Measurements from ENCODE around the gene NFKBIZ. TPM values are rescaled to one million over a fixed set of nuclear protein-coding genes. Genes with fewer than 3 reads are reported as not detected.

NFKBIZ gene
- total and polyA plus RNA-seq, 2 donors (not counting 3 experiments of a cell fraction or from before 2014, with no cell fraction given) = 17.5 to 28.9 TPM

GRCh38 chr3:101806491-101806890, 42.8 kb upstream of the NFKBIZ start:
- FAIRE-seq (no peak), DNase-seq (ENCODE audit: low read depth, low spot score) (no peak)
- CTCF ChIA-PET = interaction anchor here (0.7 to 12.9 kb wide), 6 partner anchors 10 to 730 kb away, joined by 3 to 358 read pairs (median 64); no protein-coding TSS in a partner anchor
- no peaks in the 10 kb centered on the region for H3K9me1 ChIP-seq (replicated peaks; ENCODE audit: control insufficient read depth, extremely low read depth, insufficient read depth, low read length)
- H3K27ac ChIP-seq (ENCODE audit: insufficient read depth, low read depth, low read length) = no peak overlapping the region
- H3K4me2 ChIP-seq (ENCODE audit: insufficient read depth, low read length) = no peak overlapping the region
- POLR2A ChIA-PET = no interaction called here
- dilution Hi-C loops (cut with MboI; ENCODE audit: extremely low pct_ligation_motif_present, low sequenced_read_pairs) (no loop called here), intact Hi-C loops (cut with micrococcal nuclease) (loop anchor here (5.0 kb wide), 1 partner anchor 866 kb away; no protein-coding TSS in a partner anchor)
- peaks cover 0 to 2% of the 10 kb centered on the region in 2 experiments for H3K36me3 ChIP-seq (ENCODE audit: control insufficient read depth in 2 of 2, extremely low read depth in 1 of 2, insufficient read depth in 2 of 2, low read length in 2 of 2)
- no peaks in the 10 kb centered on the region for H3K27me3 ChIP-seq (ENCODE audit: control insufficient read depth in 2 of 2, insufficient read depth in 2 of 2, low read length in 2 of 2)
- peaks cover 14% of the 10 kb centered on the region for H3K4me1 ChIP-seq (ENCODE audit: control insufficient read depth, extremely low read depth, insufficient read depth, low read length)
- H3K4me3 ChIP-seq (replicated peaks in 1 of 3; ENCODE audit: insufficient read depth in 1 of 3, low read depth in 1 of 3, low read length in 3 of 3) = no peak overlapping the region
- no TSS peak for BruUV-seq (replicated peaks)
- no peaks in the 10 kb centered on the region for H3K9me3 ChIP-seq (replicated peaks; ENCODE audit: control insufficient read depth, insufficient read depth, low read length)
- TF ChIP-seq POLR2A (IDR thresholded peaks at IDR 0.05; ENCODE audit: low read depth, low read length) (no peak), POLR2AphosphoS5 (IDR thresholded peaks at IDR 0.05; ENCODE audit: insufficient read depth, low read depth, low read length) (no peak), FOS (IDR thresholded peaks at IDR 0.05; ENCODE audit: borderline replicate concordance, insufficient read depth, low read length) (no peak), CTCF (IDR thresholded peaks at IDR 0.05; ENCODE audit: extremely low read depth in 1 of 2, insufficient read depth in 1 of 2, low read depth in 1 of 2, low read length in 2 of 2) (no peak), GATA2 (IDR thresholded peaks at IDR 0.05; ENCODE audit: insufficient read depth, insufficient read length, low read depth, low read length) (no peak)
- TF ChIP-seq, protein P1, sequence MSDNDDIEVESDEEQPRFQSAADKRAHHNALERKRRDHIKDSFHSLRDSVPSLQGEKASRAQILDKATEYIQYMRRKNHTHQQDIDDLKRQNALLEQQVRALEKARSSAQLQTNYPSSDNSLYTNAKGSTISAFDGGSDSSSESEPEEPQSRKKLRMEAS (IDR thresholded peaks at IDR 0.05; ENCODE audit: insufficient read depth, insufficient read length) = no peak
- H3K9ac ChIP-seq (replicated peaks; ENCODE audit: extremely low read depth, insufficient read depth, low read length) = no peak overlapping the region
- no peaks in the 10 kb centered on the region for H3K79me2 ChIP-seq (ENCODE audit: control insufficient read depth, insufficient read depth, low read length)
- no peaks in the 10 kb centered on the region for H4K20me1 ChIP-seq (replicated peaks; ENCODE audit: control insufficient read depth, extremely low read depth, insufficient read depth, low read length)
- no peak overlapping the region for H2AFZ ChIP-seq (ENCODE audit: low read depth, low read length)
